Measurements from ENCODE around the gene HSPG2.
A peak's percentile ranks its signal among the peaks of the same experiment; 100 is the strongest.
"Not testable (repeated sequence)": the region's sequence is repeated elsewhere in the genome, so short reads cannot be mapped to it uniquely, and the experiment has no call there.

Gene HSPG2

DNA sequence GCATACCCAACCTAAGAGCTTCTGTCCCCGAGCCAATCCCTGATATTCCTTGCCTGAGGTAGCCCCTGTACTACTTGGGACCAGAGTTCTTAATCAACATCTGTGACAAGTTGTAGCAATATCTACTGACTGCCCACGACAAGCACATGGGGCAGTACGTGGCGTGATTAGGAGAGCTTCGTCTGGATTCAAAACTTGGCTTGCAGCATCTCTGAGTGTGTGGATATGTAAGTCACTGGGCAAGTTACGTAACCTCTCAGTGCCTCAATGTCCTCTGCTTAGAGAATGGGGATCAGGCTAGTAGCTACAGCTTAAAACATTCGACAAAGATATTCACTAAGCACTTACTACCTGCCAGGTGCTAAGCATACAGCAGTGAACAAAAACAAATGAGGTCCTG lies 5.0 kb downstream of the HSPG2 start:
- DNase-seq: no peak

DNA sequence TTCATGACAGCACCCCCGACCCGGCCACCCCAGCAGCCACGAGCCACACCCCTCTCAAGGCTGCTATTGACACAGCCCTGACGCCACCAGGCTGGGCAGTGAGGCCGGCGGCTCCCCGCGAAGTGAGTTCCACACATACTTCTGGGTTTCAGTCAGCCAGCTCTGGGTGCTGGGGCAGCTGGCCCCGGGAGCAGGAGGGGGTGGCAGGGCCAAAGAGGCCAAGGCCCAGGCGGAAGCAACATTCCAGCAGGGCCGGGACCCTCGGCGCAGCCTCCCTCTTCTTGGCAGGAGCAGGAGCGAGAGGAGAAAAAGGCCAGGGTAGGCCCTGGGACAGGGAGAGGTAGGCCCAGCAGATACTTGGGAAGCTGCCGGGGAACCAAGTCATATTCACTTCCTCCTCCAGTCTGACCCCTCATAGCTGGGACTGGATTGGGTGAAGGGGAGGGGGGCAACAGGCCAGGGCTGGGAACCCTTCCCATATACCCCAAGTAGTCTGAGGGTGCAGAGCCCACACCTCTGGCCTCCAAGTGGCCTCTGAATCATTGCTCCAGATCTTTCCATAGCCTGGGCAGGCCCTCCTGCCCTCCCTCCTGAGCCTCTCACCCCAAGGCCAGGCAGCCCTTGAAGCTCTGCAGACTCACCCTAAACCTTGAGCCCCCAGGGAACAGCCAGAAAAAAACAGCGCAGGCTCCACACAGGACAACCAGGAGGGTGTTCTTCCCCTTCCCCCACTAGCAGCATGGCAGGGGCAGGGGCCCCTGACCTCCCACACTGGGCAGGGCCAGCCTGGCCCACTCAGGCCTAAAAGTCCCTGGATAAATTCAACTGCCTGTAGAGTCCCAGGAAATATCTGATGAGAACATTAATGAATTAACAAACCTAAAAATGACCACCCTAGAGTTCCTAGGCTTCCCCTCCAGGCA lies 5.7 kb downstream of the HSPG2 start:
- DNase-seq: no peak

DNA sequence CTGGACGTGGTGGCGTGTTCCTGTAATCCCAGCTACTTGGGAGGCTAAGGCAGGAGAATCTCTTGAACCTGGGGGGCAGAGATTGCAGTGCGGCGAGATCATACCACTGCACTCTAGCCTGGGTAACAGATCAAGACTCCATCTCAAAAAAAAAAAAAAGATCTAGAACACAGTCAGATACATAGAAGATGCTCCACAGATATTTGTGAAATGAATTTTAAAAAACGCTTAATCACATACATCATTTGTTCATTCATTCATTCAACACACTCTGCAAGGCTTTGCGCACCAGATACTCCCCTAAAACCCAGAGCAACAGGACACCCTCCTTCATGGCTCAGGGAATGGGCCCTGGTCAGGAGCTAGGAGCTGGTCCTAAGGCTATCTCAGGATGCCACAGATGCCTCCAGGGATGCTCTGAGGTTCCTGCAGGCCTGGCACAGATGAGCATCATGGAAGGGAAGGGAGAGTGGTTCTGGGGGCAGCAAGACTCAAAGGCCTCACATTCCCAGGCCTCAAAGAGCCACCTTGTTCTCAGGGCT lies 6.4 kb downstream of the HSPG2 start:
- no peak for DNase-seq

DNA sequence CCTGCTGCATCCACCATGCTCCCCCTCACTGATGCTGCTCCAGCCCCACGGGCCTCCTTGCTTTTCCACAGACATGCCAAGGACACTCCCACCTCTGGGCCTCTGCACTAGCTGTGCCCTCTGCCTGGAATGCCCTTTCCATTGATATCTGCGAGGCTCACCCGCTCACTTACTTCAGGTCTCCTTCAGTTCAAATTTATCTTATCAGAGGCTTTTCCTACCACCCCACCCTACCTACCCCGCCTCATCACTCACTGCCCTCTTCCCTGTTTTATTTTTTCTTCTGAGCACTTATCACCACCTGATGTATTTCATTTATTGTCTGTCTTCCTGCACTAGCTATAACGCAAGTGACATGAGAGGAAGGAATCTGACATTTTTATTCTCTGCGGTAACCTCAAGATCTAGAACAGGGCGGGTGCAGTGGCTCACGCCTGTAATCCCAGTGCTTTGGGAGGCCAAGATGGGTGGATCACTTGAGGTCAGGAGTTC lies 7.0 kb downstream of the HSPG2 start:
- DNase-seq: no peak

DNA sequence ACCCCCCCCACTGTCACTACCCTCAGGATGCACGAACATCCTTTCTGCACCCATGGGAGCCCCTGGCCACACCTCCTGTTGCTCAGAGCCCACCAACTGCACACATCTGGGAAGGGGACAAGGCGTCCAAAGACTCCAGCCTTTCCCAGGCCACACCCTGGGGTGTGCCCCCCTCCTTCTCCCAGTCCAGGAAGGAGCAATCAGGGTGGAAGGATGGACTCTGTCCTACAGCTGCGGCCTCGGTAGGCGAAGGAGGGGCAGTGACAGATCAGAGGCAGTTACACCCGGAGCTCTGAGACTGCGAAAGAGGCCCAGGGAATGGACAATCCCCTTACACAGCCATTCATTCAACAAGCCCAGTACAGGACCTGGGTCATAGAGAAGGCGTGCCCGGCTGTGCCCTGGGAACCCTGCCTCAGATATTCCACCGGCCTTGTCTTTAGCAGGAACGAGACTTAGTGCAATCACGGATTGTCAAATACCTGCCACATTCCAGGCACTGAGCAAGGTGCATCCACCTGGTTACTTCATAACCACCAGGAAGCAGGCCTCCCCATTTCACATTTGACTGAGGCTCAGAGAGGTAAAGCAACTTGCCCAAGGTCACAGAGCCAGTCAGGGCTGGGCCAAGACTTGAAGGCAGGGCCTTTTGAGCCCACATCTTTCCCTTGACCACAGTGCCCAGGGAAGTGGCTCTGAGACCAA lies 9.4 kb downstream of the HSPG2 start:
- DNase-seq: no peak

DNA sequence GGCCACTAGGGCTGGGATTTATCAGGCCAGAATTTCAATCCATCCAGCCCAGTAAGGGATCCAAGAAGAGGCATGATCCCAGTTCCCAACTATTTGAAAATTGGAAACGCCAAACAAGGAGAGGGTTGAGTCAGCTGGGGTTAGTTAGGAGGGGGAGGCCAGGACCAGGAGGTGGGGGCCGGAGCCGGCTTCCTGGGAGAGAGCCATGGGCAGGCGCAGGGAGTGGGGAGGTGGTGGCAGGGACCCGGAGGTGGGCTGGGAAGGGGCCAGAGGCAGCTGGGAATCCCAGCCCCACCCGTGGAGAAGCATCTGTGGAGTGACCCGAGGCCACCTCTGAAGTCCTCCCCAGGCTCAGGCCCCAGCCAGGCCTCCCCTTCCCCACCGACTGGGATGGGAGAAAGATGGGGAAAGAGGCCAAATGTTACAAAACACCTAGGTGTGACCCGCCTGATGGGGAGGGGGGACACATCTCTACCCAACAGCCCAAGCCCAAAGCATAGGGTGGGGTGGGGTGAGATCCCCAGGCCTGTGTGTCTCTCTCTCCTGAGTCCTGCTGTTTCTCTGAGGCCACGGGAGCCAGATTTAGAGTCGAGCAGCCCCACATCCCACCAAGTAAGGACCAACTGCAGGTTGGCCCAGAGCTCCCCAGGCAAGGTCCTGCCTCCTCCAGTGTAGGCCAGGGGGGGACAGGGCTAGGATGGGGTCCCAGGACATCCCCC lies 10.1 kb downstream of the HSPG2 start:
- DNase-seq: no peak

DNA sequence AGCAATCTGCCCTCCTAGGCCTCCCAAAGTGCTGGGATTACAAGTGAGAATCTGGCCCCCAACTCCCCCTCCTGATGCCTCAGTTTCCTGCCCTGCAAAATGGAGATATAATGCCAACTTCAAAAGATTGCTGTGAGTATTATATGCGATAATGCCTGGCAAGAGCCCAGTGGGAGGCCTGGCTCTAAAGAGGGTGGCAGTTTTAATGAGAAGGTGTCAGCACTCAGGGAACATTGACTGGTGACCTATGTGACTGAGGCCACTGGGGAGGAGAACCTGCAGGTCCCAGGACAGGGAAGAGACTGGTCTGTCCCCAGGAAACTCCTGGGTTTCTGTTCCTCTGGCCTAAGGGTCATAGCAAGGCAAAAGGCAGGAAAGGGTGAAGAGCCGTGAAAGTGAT lies 11.0 kb downstream of the HSPG2 start:
- no peak for DNase-seq

DNA sequence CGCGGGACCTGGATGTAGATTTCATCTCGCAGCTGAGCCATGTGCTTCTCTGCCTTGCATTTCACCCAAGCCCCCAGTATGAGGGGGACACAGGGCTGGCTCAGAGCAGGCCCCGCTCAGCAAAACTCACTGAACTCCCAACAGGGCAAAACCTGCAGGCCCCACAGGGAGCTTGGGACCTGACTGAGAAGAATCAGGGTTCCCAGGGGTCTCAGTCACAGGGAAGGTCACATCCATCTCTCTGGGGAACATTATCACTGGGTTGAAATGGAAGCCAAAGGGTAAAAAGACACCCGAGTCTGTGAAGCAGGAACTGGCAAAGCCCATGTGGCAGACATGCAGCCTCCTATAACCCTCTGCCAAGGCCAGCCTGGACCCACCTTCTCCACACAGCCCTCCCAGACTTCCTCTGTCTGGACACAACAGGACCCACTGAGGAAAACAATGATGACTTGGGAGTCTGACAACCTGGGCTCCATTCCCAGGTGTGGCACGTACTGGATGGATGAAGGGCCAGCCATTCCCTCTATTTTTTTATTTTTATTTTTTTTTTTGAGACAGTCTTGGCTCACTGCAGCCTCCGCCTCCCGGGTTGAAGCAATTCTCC lies 11.7 kb downstream of the HSPG2 start:
- no peak for DNase-seq

DNA sequence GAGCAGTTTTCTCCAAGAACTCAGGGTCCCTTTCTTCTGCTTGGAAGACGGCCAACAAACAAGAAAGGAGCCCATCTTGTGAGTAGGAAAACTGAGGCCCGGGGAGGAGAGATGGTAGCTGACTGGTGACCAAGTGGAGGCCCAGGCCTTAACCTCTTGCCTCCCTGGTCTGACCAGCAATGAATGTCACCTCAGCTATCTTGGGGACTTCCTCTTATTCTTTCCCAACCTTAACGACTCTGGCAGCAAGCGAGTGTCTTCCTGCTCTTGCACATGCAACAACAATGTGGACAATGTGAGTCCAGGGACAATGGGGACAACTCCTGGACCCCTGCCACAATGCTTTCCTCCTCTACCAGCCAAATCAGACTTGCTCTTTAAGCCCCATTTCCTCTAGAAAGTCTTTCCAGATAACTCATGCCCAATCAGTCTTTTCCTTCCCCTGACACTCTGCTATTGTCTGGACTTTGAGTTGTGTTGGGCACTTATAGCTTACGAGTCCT lies 12.6 kb downstream of the HSPG2 start:
- DNase-seq: no peak

DNA sequence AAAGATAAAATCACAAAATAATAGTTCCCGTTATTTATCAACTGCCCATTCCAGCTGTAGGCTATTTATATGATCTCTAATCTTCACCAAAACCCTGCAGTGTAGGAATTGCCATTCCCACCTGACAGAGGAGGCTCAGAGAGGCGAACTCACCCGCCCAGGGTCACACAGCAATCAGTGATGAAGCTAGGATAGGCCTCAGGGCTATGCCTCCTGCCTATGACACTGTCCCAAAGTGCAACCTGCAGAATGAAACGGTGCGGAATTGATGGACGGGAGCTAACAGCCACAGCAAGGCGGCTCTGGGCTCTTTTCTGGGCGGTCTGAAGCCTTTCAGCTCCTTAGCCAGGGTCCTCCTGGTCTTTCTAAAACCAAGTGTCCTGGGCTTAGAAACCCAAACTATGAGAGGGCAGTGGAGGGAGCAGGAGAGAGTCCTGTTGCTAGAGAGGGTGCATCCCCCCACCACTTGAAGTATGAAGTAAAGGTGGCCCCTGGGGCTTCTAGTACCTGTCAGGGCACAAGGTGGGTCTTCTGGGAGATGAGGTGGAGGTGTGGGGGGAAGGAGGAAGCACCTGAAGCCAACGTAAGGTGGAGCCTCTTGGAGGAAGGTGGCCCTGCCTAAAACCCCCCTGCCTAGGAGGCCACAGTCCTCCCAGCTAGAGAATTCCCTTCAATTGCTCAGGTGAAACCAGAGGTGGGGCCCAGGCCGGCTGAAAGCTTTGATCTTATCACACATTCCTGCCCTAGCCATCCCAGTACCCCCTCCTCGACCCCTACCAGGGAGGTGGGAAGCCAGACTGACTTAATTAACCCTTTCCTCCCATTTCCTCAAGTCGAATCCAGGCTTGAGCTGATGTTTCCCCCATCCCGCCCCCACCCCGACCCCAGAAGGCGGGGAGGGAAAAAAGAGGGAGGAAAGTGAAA lies 14.8 kb downstream of the HSPG2 start:
- DNase-seq: no peak

DNA sequence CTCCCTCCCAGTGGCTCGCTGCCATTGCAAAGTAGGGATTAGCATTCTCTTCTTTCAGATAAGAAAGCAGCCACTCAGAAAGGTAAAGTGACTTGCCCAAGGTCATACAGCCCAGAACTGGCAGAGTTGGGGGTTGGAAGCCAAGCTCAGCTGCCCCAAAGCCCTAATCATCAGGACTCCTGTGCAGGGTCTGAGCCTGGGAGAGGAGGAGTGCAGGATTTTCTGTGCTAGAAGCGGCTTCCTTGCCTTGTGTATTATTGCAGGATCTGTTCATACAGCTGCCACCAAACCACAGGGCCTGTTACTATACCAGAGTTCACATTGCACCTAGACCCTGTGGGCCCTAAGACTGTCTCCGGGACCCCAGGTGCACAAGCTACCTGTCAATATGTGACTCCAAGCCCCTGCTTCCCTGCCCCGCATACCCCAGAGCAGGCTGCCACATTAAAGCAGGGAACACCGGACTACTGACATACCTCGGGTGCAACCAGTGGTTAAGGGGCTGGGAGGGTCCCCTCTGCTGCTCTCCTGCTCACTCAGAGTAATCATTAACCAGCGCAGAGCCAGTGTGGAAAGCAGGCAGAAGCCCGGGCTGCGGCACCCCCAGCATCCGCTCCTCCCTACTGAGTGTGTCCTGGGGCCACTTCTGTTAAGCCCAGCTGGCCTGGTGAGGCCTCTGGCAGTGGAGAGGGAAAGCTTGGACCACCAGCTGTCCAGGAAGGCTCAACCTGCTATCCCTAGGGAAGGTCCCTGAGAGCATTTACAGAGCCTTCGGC lies 15.8 kb downstream of the HSPG2 start:
- DNase-seq: no peak

DNA sequence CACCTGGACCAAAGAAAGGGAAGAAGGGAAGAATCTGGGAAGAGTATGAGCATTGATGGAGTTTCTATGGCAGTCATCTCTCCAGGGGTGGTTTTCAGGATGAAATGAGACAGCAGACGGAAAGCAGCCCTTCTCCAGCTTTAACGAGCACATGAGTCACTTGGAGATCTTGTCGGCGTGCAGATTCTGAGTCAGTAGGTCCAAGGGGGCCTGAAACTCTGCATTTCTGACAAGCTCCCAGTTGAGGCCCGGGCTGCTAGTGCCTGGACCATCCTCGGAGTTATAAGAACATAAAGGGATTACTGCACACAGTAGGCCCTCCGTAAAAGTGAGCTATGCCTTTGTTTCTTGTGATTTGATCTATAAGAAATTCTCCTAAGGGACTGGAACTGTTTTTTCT lies 17.6 kb downstream of the HSPG2 start:
- DNase-seq: no peak

DNA sequence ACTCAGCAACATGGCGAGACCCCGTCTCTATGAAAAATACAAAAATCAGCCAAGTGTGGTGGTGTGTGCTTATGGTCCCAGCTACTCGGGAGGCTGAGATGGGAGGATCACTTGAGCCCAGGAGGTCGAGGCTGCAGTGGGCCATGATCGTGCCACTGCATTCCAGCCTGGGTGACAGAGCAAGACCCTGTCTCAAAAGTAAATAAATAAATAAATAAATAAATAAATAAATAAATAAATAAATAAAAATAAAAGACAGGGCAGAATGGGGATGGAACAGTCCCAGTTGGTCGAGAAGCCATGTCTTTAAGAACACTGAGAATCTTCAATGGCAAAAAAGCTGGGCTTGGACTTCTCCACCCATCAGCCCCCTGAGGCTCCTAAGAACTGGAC lies 19.9 kb downstream of the HSPG2 start:
- DNase-seq: not testable (repeated sequence)

DNA sequence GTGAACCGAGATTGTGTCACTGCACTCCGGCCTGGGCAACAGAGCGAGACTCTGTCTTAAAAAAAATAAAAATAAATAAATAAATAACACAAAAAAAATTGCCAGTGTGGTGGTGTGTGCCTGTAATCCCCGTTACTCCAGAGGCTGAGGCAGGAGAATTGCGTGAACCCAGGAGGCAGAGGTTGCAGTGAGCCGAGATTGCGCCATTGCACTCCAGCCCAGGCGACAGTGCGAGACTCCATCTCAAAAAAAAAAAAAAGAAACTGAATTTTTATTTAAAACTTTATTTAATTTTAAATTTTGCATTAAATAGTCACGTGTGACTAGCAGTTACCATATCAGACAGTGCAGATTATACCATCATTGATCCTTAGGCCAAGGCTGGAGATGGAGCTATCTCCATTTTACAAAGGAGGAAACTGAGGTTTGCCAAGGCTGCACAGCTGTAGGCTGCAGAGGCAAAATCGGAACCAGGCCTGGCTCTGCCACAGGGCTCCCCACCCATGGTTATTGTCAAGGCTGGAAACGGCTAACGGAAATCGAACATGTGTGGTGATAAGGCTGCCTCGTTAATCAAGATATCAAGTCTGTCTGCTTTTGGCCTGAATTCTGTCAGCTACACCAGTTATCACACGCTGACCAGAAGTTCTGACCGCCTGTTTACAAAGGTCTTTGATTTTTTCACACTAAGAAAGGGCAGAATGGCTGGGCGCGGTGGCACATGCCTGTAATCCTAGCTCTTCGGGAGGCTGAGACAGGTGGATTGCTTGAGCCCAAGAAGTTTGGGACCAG lies 20.5 kb downstream of the HSPG2 start:
- DNase-seq: no peak

DNA sequence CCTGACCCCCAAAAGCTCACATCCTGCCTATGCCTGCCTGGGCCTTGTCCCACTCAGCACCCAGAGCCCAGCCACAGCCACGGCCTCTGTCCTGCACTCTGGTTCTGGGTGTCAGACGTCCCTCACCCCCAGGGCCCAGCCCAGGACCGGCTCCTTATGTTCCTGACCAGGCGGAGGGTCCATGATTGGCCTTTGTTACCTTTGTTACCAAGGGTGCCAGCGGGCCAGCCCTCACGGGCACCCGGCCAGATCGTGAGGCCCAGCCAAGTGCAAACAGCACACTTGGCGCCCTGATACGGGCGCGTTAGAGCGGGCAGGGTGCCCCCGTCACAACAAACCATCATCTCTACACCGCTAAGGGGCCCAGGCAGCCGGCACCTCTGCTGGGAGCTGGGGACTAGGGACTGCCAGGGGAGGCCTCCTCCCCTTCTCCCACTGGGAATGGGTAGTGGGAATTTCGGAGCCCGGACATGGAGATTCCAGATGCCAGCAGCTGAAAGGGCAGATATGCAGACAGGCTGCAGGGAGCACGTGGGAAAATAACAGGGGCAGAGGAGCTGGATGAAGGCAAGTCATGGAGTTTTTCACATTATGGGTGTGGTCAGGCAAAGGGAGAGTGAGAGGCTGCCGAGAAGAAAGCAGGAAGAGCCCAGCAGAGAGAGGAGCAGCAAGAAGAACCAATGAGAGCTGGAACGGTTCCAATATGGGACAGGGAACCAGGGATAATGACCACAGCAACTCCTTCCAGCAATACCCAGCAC lies 22.1 kb downstream of the HSPG2 start:
- DNase-seq: peak; percentile 19 to 74

DNA sequence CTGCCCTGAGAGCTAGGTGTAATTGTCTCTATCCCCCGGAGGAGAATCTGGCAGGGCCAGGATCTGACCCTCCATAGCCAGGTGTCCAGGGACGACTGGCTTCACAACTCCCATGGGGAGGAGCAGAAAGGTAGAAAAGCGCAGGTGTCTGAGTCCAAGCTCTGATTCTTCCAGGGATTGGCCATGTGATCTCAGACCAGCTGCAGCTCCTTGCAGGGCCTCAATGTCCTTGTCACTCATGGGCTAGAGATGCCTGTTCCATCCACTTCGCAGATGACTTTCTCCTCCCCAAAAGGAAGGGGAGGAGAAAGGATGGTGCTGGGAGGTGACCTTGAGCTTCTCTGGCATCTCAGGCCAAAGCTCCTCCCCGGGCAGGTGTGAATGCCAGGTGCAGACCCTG lies 22.7 kb downstream of the HSPG2 start:
- no peak for DNase-seq

DNA sequence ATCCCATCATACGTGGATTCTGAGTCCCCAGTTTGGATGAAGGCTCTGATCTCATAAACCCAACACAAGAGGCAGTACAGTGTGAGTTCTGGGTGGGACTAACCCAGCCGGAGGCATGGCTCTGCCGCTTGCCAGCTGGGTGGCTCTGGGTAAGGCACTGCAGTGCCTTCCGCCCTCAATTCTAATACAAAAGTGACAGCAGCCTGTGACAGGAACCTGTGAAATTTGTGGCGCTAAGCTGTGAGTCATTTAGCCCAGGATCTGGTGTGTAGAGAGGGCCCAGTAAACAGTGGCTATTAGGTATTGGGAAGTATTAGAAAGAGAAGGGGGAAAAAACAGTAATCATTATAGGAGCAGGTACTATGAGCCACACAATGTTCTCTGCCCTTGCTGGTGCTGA lies 23.3 kb downstream of the HSPG2 start:
- peak in 1 of 2 experiments; percentile 32 for DNase-seq

DNA sequence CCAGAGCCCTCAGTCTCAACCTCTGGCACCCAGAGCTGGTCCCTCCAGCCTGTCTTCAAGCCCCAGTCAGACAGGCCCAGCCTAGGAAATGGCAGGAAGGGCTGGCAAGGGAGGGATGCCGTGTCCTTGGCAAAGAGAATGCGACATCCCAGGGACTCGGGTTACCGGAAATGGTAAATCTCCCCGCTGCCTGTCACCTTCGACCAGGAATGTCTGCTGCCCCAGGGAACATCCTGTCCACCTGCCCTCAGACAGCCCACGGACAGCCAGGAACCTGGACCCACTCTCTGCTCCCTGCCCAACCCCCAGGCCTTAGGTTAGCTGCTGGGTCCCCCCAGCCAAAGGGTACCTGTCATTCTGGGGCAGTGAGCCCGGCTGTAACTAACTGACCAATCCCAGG lies 23.9 kb downstream of the HSPG2 start:
- DNase-seq: no peak
